IPS-11a (cell line): ENCODE data around the gene RAPGEF2.
"Not testable (repeated sequence)": the region's sequence is repeated elsewhere in the genome, so short reads cannot be mapped to it uniquely, and the experiment has no call there.

Experiments used
- H3K4me3 ChIP-seq: one replicate; pipeline ENCODE4 v1.5.1; 2013; ENCODE audit warnings: low read depth, low read length, control low read depth

RAPGEF2 gene

GRCh38 chr4:159229164-159229563 is 126.3 kb downstream of the RAPGEF2 start:
- H3K4me3 ChIP-seq, result no peak overlapping the region

DNA sequence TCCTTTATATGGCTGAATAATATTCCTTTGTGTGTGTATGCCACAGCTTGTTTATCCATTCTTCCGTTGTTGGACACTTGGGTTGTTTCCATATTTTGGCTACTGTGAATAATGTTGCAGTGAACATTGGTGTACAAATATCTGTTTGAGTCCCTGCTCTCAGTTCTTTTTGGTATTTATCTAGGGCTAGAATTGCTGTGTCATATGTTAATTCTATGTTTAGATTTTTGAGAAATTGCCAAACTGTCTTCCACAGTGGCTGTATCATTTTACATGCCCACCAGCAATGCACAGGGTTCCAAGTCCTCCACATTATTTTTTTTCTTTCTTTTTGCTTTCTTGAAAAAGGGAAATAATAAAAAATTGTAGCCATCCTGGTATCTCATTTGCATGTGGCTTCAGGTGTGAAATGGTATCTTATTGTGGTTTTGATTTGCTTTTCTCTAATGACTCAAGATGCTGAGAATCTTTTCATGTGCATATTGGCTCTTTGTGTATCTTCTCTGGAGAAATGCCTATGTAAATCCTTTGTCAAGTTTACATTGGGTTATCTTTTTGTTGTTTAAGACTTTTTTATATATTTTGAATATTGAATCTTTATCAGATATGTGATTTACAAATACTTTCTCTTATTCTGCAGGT is 129.7 kb downstream of the RAPGEF2 start:
- no peak overlapping the region for H3K4me3 ChIP-seq

DNA sequence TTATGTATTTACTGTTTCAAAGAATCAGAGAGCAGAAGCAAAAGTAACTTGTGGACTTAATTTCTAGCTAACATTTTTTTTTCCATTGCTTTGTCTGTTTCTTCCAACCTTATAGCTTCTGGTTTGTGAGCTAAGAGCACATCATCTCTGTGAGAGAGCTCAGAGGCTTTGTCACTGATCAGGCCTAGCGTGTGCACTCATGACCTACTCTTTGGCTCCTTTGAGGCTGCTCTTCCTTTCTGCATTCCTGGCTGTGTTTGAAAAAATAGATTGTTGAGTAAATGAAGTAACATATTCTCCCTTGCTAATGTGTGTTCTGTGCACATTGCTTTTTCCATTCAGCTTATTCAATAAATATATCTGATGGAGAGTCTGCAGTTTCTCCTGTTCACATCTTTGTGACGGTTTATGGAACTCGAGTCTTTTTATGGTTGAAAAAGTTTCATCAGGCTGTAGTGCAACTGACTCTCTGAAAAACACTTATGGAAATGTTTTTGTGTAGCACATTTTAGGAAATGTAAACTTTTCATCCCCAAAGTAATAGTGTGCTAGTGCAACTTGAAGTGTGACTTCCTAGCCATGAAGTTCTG is 133.0 kb downstream of the RAPGEF2 start:
- H3K4me3 ChIP-seq, result no peak overlapping the region

DNA sequence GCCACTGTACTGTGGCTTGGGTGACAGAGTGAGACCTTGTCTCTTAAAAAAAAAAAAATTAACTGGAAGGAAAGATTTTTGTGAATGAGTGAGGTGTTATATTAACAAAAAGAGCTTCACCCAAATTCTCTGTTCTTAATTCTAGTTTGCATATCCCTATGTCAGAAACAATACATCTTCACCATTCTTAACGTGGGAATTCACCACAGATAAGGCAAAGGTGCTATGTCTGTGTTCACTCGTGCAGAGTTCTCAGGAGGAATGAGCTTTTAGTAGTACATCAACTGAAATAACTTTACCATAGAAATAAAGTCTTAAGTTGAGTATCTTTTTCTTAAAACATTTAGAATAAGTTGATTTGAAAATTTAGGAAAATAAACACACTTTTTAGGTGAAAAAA is 135.1 kb downstream of the RAPGEF2 start:
- no peak overlapping the region for H3K4me3 ChIP-seq

GRCh38 chr4:159238631-159239030 is 135.8 kb downstream of the RAPGEF2 start:
- H3K4me3 ChIP-seq, result no peak overlapping the region

- no peak overlapping the region for H3K4me3 ChIP-seq
Observed at GRCh38 chr4:159239629-159240028, 136.8 kb downstream of the RAPGEF2 start.

- no peak overlapping the region for H3K4me3 ChIP-seq
Observed at GRCh38 chr4:159240046-159240445, 137.2 kb downstream of the RAPGEF2 start.

DNA sequence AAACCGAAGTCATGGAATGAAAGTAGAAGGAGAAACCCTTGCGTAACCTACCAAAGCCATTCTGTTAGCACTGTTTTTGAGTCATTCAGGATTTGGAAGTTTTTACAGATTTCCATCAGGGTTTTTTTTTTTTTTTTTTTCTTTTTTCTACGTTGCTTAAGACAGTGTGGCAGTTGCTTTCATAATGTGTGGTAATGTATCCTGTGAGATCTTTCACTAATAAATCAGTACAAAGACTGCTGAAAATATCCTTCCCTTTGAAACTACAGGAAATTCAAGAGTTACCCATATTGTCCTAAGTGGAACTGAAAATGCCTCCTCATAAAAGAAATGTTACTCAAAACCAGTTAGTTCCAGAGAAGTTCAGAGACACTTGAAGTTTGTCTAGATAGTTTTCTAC is 137.8 kb downstream of the RAPGEF2 start:
- no peak overlapping the region for H3K4me3 ChIP-seq

- no peak overlapping the region for H3K4me3 ChIP-seq
Observed at GRCh38 chr4:159242427-159242826, 139.5 kb downstream of the RAPGEF2 start.

- H3K4me3 ChIP-seq, result no peak overlapping the region
Observed at GRCh38 chr4:159248384-159249178, 145.7 kb downstream of the RAPGEF2 start.

DNA sequence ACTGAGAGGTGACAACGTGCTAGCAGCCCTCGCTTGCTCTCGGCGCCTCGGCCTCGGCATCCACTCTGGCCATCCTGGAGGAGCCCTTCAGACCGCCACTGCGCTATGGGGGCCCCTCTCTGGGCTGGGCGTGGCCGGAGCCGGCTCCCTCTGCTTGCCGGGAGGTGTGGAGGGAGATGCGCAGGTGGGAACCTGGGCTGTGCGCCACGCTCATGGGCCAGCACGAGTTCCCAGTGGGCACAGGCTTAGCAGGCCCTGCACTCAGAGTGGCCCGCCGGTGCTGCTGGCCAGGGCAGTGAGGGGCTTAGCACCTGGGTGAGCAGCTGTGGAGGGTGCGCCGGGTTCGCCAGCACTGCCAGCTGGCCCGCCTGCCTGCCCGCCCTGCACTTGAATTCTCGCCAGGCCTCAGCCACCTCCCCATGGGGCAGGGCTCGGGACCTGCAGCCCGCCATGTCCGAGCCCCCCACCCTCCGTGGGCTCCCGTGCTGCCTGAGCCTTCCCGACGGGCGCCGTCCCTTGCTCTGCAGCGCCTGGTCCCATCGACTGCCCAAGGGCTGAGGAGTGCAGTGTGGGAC is 148.0 kb downstream of the RAPGEF2 start:
- no peak overlapping the region for H3K4me3 ChIP-seq

DNA sequence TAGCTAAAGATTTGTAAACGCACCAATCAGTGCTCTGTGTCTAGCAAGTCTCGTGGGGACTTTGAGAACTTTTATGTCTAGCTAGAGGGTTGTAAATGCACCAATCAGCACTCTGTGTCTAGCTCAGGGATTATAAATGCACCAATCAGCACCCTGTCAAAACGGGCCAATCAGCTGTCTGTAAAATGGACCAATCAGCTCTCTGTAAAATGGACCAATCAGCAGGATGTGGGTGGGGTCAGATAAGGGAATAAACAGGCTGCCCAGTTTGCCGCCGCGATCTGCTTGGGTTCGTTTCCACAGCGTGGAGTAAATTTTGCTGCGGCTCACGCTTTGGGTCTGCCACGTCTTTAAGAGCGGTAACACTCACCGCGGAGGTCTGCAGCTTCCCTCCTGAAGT is 148.7 kb downstream of the RAPGEF2 start:
- H3K4me3 ChIP-seq, result not testable (repeated sequence)

DNA sequence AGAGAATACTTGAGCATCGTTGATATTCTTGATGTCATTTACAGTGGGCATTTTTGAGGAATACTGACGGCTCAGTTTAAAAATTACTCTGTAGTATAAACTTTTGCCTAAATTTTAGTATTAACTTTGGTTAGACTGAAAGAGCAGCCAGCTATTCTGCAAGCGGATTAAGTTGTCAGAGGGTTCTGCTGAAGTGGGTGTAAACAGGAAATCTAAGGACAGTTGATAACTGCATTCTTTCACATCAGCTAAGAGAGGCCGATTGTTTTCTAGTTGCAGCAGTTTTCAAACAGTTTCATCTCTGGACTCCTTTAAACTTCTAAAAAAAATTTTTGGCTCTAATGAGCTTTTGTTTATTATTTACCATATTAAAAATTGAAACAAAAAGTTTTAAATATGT is 149.6 kb downstream of the RAPGEF2 start:
- H3K4me3 ChIP-seq, result no peak overlapping the region

DNA sequence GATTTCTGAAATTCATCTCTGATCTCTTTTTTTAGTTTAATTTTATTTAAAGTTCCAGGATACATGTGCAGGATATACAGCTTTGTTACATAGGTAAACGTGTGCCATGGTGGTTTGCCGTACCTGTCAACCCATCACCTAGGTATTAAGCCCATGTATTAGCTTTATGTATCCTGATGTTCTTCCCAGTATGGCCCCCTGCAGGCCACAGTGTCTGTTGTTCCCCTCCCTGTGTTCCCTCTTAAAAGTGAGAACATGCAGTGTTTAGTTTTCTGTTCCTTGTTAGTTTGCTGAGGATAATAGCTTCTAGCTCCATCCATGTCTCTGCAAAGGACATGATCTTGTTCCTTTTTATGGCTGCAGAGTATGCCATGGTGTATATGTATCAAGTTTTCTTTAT is 153.2 kb downstream of the RAPGEF2 start:
- H3K4me3 ChIP-seq, result no peak overlapping the region

- no peak overlapping the region for H3K4me3 ChIP-seq
Observed at GRCh38 chr4:159258889-159259560, 156.1 kb downstream of the RAPGEF2 start.

- no peak overlapping the region for H3K4me3 ChIP-seq
Observed at GRCh38 chr4:159264057-159264456, 161.2 kb downstream of the RAPGEF2 start.

DNA sequence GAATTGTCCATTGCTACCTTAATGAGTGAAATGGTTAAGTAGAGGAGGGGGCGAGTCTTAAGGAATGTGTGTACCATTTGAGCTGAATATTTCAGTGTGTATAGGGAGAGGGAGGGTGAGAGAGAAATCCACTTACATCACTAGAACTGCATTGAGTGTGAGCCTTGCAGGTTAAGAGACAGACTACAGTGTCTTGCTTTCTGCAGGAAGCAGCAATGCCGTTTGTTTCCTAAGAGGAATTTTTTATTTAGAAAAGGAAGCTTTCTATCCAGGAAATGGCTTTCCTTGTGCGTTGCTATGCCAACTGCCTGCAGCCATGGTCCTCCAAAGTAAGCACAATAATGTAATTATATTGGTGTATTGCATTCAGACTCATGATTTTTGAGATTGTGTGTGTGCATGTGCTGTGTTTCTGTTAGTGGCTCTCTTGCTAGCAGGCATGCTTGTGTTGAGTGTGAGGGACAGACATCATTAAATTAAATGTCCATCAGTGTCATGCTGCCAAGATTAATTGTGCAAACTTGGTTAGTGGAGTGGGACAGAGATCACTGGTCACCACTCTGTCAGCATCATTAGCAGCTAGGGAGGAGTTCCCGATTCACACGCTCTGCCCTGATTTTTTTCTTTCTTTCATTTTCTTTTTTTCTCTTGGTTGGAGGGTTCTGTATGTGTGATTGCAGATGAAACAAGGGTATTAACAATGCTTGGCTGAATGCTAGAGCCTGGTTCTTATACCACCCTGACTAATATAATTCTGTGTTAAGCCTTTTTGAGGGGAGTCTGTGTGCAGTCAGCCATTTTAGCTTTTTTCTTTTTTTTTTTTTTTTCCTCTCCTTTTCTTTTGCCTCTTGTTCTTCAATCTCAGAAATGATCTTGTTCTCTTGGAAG is 164.3 kb downstream of the RAPGEF2 start:
- no peak overlapping the region for H3K4me3 ChIP-seq

DNA sequence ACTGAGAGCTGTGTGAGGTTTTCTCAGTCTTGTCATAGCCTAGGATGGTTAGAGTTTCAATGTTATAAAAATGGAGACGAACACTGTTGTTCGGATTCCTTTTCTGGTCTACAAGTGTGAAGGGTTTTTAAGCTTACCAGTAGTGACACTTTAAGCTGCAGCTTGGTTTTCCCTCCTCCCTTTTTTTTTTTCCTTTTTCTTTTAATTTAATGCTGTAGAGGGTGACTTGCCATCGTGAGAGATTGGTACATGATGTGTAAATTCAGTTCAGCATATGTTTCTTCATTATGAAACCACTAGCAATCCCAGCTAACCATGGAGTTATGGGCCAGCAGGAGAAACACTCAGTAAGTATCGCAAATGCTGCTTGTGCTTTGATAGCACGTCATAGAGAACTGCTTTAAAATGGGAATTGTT is 165.0 kb downstream of the RAPGEF2 start:
- no peak overlapping the region for H3K4me3 ChIP-seq

DNA sequence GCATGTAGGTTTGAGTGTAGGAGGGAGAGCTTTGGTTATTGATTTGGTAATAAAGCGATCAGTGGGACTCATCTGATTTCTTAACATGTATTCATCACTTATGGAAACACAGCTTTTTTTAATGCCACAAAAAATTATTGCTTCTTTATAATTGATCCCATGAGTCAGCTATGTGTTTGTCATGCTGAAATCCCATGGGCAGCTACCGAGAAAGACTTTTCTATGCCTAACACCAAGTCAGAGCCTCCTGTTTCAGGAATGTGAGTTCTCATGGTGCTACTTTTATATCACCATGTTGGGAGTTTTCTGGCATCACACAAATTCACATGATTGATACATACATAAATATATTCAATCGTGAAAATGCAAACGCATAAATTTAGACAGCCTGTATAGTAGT is 165.7 kb downstream of the RAPGEF2 start:
- no peak overlapping the region for H3K4me3 ChIP-seq

DNA sequence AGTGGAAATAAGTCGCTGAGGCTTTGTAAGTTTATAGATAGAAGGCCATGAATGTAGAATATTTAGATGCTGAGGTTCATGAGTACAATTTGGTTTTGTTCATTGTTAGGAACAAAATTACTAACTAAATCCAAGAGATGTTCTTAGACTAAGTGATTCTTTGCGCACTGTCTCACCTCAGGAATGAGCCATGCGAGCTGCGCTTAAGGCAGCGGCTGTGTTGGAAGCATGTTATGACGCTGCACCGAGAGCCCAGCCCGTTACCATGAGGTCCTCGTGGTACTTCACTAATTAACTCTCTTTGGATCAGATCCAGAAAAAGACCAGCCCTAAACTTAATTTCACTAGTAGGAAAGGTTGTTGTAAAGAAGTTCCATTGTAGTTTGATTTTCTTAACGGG is 166.2 kb downstream of the RAPGEF2 start:
- no peak overlapping the region for H3K4me3 ChIP-seq
